ENCODE results near the gene RWDD2A. TPM values are rescaled to one million over a fixed set of nuclear protein-coding genes. Genes with fewer than 3 reads are reported as not detected.

RWDD2A gene
- total and polyA plus RNA-seq, 2 of the 4 experiments (the other 2 are of a cell fraction) = 3.9 to 4.1 TPM

DNA sequence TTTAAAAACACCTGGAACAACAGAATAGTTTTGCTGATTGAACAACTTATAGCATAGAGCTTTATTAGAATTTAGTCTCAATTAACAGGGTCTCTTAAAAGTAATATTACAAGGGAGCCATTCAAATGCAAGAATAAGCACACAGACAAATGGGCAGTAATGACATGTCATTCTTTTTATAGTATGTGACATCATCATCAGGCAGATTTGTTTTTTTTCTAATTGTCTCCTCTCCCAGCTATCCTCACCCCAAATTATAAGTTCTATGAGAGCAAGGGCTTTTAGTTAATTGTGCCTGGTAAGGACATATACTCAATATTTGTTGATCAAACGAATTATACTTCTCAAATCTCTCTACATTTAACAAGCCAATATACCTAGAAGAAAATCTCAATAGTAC is 11.0 kb upstream of the RWDD2A start:
- peaks cover 35 to 47% of the 10 kb centered on the region in 2 experiments for H3K79me1 ChIP-seq (ENCODE audit: low read depth in 1 of 2, low read length in 2 of 2)
- CTCF ChIA-PET = interaction anchor here (0.6 kb wide), 1 partner anchor 519 kb away, joined by 4 read pairs; no protein-coding TSS in a partner anchor
- no peak overlapping the region for H2BK15ac ChIP-seq (ENCODE audit: low read depth, low read length)
- dilution Hi-C loops (cut with HindIII; ENCODE audit: low sequenced_read_pairs, unreplicated experiment) = no loop called here
- intact Hi-C loops (cut with micrococcal nuclease) = no loop called here
- no peak overlapping the region for H3K4me2 ChIP-seq (ENCODE audit: low read depth, low read length)
- peaks cover 3% of the 10 kb centered on the region; the same call in 1 of the 2 replicates for H3K9me1 ChIP-seq (ENCODE audit: insufficient read depth, low read length)
- no peak overlapping the region for H3K56ac ChIP-seq (ENCODE audit: extremely low read depth, insufficient read depth, low read length)
- no peak overlapping the region for H3K4me3 ChIP-seq (ENCODE audit: insufficient read depth, low read depth, low read length)
- H2AFZ ChIP-seq (replicated peaks; ENCODE audit: low read length, poor library complexity) = no peak overlapping the region
- H3K18ac ChIP-seq (ENCODE audit: low read depth, low read length) = no peak overlapping the region
- H3K27ac ChIP-seq (ENCODE audit: insufficient read depth, low read length) = no peak overlapping the region
- no peak overlapping the region for H3K14ac ChIP-seq (replicated peaks; ENCODE audit: low read depth, low read length)
- in situ Hi-C loops (cut with MboI; ENCODE audit: low sequenced_read_pairs) = no loop called here
- no peak overlapping the region for H2AK9ac ChIP-seq (replicated peaks; ENCODE audit: low read depth, low read length, poor library complexity)
- H4K91ac ChIP-seq (ENCODE audit: insufficient read depth, low read depth, low read length) = no peak overlapping the region
- H3K4ac ChIP-seq (ENCODE audit: low read depth, low read length) = no peak overlapping the region
- BruUV-seq (replicated peaks) = no TSS peak
- H3K9me3 ChIP-seq (ENCODE audit: control insufficient read depth, insufficient read depth, low read length) = no peaks in the 10 kb centered on the region
- DNase-seq (no peak), ATAC-seq (ENCODE audit: low read depth) (no peak)
- no peak overlapping the region for H2BK20ac ChIP-seq (ENCODE audit: low read depth, low read length)
- H3K36me3 ChIP-seq (ENCODE audit: control insufficient read depth, insufficient read depth, low read length) = peaks cover 40% of the 10 kb centered on the region
- no peak overlapping the region for H4K5ac ChIP-seq (ENCODE audit: low read depth, low read length)
- TF ChIP-seq SMC3 (IDR thresholded peaks at IDR 0.05; ENCODE audit: low read depth, low read length) (no peak), RFX5 (IDR thresholded peaks at IDR 0.05; ENCODE audit: low read depth, low read length) (no peak), POLR2A (IDR thresholded peaks at IDR 0.05; ENCODE audit: low read depth, low read length) (no peak), MAFK (IDR thresholded peaks at IDR 0.05; ENCODE audit: low read depth, low read length) (no peak), CEBPB (IDR thresholded peaks at IDR 0.05; ENCODE audit: low read depth, low read length) (no peak), CHD1 (IDR thresholded peaks at IDR 0.05; ENCODE audit: low read depth, low read length) (no peak), RCOR1 (IDR thresholded peaks at IDR 0.05; ENCODE audit: insufficient replicate concordance, low read length) (no peak), MXI1 (IDR thresholded peaks at IDR 0.05; ENCODE audit: borderline replicate concordance, low read depth, low read length) (no peak), BHLHE40 (IDR thresholded peaks at IDR 0.05; ENCODE audit: low read depth, low read length) (no peak)
- TF ChIP-seq, protein P1, sequence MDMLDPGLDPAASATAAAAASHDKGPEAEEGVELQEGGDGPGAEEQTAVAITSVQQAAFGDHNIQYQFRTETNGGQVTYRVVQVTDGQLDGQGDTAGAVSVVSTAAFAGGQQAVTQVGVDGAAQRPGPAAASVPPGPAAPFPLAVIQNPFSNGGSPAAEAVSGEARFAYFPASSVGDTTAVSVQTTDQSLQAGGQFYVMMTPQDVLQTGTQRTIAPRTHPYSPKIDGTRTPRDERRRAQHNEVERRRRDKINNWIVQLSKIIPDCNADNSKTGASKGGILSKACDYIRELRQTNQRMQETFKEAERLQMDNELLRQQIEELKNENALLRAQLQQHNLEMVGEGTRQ (IDR thresholded peaks at IDR 0.05; ENCODE audit: low read depth, low read length) = no peak
- TF ChIP-seq, protein P2, sequence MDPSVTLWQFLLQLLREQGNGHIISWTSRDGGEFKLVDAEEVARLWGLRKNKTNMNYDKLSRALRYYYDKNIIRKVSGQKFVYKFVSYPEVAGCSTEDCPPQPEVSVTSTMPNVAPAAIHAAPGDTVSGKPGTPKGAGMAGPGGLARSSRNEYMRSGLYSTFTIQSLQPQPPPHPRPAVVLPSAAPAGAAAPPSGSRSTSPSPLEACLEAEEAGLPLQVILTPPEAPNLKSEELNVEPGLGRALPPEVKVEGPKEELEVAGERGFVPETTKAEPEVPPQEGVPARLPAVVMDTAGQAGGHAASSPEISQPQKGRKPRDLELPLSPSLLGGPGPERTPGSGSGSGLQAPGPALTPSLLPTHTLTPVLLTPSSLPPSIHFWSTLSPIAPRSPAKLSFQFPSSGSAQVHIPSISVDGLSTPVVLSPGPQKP (IDR thresholded peaks at IDR 0.05; ENCODE audit: borderline replicate concordance, low read depth, low read length) = no peak
- TF ChIP-seq, protein P3, sequence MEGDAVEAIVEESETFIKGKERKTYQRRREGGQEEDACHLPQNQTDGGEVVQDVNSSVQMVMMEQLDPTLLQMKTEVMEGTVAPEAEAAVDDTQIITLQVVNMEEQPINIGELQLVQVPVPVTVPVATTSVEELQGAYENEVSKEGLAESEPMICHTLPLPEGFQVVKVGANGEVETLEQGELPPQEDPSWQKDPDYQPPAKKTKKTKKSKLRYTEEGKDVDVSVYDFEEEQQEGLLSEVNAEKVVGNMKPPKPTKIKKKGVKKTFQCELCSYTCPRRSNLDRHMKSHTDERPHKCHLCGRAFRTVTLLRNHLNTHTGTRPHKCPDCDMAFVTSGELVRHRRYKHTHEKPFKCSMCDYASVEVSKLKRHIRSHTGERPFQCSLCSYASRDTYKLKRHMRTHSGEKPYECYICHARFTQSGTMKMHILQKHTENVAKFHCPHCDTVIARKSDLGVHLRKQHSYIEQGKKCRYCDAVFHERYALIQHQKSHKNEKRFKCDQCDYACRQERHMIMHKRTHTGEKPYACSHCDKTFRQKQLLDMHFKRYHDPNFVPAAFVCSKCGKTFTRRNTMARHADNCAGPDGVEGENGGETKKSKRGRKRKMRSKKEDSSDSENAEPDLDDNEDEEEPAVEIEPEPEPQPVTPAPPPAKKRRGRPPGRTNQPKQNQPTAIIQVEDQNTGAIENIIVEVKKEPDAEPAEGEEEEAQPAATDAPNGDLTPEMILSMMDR (conservative IDR thresholded peaks at IDR 0.05; ENCODE audit: low read depth, low read length) = no peak
- WGBS, 2 experiments (ENCODE audit: extremely low coverage in 2 of 2, insufficient read length in 1 of 2) = no CpG with 5 or more reads among the region's 1 CpG
- H3K9ac ChIP-seq (ENCODE audit: low read depth, low read length) = no peak overlapping the region
- H4K20me1 ChIP-seq (ENCODE audit: insufficient read depth, low read length) = peaks cover 27% of the 10 kb centered on the region; the same call in 1 of the 2 replicates
- no peak overlapping the region for H2BK120ac ChIP-seq (ENCODE audit: low read depth, low read length)
- no peak overlapping the region for H2AK5ac ChIP-seq (ENCODE audit: low read depth, low read length)
- no peak overlapping the region for H2BK5ac ChIP-seq (ENCODE audit: low read depth, low read length, poor library complexity, severe bottlenecking)
- peaks cover 2% of the 10 kb centered on the region for H3K4me1 ChIP-seq (ENCODE audit: control insufficient read depth, insufficient read depth, low read length)
- H4K8ac ChIP-seq (ENCODE audit: low read depth in 2 of 2, low read length in 2 of 2) = no peak overlapping the region
- POLR2A ChIA-PET (ENCODE audit: unreplicated experiment) = interaction anchor here (0.5 kb wide), 1 partner anchor 15 kb away, joined by 5 read pairs; no protein-coding TSS in a partner anchor
- H3K23ac ChIP-seq (ENCODE audit: low read depth, low read length) = no peak overlapping the region
- H3K27me3 ChIP-seq (ENCODE audit: control insufficient read depth, insufficient read depth, low read length) = no peaks in the 10 kb centered on the region

Data from IMR-90 (cell line).